HG02970 (cell line): ENCODE measurements around the gene FDXACB1.

Source experiments
- ATAC-seq: cut with Tn5 transposase; IDR thresholded peaks from one replicate; pipeline ENCODE4 v1.9.1; 2021; ENCODE audit warnings: mild to moderate bottlenecking, moderate library complexity, moderate number of reproducible peaks; ENCODE audit not compliant: unreplicated experiment, low FRiP score

FDXACB1 gene

DNA sequence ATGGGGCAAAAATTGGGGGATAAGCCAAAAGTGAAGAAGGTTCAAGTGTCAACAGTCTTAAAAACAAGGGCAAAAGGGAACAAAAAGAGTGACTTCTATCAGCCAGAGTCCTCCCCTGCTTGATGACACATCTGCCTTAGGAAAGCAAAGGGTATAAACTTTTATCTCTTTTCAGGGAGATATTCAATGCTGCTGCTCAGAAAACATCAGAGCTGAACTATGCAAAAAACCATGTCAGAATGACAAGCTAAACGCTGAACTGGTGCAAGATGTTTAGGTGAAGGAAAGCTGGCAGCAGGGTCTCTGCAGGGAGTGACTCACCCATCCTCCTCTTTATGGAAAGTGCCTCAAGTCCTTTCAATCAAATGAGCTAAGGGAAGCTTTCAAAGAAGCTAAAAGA, 32.3 kb downstream of the FDXACB1 start:
- no peak for ATAC-seq

GRCh38 chr11:111846063-111846462, 32.9 kb downstream of the FDXACB1 start:
- ATAC-seq: no peak

GRCh38 chr11:111845276-111846028, 33.5 kb downstream of the FDXACB1 start:
- no peak for ATAC-seq

DNA sequence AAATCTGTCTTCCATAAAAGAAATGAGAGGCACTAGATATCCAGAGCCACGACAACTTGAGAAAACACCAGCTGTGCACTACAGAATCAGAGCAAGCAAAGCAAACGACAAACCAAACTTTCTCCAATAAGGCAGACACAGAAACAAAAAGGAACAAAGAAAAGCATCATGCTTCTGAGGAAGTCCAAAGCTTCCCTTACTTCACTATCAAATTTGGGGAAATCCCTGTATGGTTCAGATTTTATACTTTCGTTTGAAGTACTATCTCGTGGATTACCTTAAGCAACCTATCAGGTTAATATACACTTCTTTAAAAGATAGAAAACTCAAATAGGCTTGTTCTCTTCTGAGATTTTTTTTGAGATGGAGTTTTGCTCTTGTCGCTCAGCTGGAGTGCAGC, 35.3 kb downstream of the FDXACB1 start:
- ATAC-seq: no peak

- no peak for ATAC-seq
Observed at GRCh38 chr11:111841370-111842053, 37.5 kb downstream of the FDXACB1 start.

DNA sequence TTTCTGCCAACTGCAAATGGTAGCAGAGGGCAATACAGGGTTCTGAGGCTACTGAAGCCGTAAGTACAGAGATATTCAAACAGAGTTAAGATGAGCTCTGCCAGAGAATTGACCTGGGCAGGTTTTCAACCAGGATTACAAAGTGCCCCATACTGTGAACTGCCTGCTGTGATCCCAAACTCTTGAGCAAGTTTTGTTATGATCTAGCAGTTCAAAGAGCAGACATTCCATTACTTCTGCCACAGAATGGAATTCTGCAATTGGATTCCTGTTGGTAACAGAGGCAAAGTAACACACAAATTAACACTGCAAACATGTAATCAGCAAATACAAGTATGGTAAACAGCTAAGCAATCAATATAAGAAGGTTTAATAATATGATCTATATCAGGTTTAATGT, 38.8 kb downstream of the FDXACB1 start:
- ATAC-seq: no peak

GRCh38 chr11:111838054-111838453, 40.9 kb downstream of the FDXACB1 start:
- no peak for ATAC-seq

- no peak for ATAC-seq
Observed at GRCh38 chr11:111837366-111837891, 41.5 kb downstream of the FDXACB1 start.

DNA sequence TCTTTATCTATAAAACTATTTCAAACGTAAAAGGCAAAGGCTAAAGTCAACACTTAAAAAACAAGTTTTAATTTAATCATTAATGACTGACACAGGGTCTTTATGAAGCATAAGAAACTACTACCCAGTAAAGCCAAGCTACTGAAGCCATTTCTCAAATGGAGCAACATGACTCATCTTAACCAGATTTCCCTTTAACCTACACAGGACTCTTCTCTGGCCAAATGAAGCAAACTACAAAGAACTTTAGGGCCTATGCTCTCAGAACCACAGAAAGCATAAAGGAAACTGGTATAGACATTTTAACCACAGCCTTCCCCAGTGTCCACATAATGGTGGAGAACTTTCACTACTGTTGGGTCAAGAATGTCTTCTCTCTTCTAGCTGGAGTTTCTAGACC, 42.2 kb downstream of the FDXACB1 start:
- ATAC-seq: no peak

DNA sequence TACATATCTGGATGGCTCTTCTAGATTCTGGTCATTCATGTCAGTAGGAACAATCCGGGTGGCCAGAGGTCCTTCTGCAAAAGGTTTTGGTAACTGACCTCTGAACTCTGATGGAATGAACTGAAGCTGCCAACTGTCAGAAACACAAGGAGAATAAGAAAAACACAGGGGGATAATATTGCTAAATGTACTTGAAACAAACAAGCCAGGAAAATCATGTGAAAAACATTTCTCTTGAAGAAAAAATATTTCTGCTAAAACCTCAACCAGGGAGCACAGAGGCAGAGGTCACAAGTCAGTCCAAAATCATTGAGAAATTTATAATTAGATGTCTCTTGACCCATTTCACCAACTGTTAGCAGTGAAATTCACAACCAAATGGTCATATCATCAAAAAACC, 42.8 kb downstream of the FDXACB1 start:
- ATAC-seq: no peak

GRCh38 chr11:111835665-111836064, 43.3 kb downstream of the FDXACB1 start:
- no peak for ATAC-seq

DNA sequence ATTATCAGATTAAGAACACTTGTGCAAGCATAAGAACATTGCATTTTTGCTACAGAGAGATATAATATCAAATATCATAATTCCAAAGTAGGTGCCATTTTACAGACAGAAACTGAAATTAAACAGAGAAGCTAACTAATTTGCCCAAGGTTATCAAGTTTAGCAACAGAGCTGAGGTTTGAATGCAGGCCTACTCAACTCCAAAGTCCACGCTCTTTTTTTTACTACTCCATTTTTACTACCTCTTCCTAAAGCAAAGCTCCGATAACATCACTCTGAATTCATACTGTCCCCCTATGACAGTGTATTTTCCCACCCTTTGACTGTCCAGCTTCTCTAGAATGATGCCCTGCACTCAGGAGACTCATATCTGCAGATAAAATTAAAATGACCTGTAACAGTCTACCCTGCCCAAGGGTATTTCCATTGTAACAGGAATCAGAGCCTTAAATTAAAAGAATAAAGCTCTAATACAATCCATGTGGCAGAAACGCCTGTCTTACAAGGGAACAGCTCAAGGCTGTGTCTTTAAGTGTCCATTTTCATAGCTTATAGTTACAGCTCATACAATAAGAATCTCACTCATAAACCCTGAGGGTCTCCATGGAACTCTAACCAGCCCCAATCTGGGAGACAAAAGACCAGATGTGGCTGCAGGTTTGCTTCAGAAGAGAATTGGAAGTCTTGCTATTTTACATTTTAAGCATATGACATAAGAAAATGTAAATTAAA, 44.4 kb downstream of the FDXACB1 start:
- no peak for ATAC-seq

- ATAC-seq: no peak
Observed at GRCh38 chr11:111833524-111833923, 45.4 kb downstream of the FDXACB1 start.

DNA sequence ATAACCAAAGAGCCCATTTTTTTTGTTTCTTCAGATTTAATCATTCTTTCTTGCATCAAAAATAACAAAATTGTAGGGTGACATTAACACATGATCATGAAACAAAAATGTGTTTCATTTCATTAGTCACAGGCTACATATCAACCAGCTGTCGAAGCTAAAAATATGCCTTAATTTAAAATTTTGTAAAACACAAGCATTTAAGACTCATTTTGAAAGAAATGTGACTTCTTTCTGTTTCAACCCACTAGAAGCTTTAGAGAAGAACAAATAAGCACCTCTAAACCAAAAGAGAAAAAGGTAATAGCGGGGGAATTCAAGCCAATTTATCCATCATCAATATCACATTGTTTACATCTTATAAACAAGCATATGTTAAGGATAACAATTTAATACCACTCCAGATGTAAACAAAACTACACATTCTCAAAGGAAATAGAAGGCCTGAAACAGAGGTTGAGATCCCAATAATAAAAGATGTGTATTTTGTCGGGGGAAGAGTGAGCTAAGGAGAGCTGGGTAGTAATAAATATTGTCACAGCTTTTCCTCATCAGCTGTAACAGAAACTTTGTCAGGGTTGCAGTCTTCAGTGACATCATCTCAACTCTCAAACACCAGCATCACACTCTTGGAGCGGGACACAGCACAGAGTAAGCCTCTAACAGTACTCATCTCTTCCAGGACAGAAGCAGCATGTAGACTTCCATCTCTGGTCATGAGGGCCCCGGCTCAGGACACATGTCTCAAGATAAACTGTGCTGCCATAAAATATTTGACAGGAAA, 49.6 kb downstream of the FDXACB1 start:
- no peak for ATAC-seq

DNA sequence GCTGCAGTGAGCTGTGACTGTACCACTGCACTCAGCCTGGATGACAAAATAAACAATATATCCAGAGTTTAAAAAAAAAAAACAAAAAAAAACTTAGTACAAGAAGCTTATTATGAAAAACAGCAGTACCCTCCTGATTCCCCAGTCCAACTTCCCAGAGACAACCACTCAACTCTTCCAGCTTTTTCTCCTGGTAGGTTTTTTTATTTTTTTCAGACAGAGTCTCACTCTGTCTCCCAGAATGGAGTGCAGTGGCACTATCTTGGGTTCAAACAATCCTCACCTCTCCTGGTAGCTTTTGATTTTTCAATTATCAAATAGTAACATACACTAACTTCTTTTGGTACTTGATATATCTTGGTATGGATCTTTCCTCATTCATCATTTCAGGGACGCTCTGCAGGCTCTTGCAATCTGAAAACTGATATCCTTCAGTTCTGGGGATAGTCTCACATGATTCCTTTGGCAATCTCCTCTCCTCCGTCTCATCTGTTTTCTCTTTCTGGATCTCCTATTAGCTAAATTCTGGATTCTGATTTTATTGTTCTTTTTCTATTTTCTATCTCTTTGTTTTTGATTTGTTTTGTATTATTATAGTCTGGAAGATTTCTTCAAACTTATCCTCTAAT, 52.5 kb downstream of the FDXACB1 start:
- ATAC-seq: no peak
